Measurements from ENCODE around the gene FADS6.
"Not testable (repeated sequence)": the region's sequence is repeated elsewhere in the genome, so short reads cannot be mapped to it uniquely, and the experiment has no call there.

FADS6 gene

GRCh38 chr17:74923538-74924249, 30.3 kb upstream of the FADS6 start:
- peaks cover 52% of the 10 kb centered on the region for H3K27me3 Mint-ChIP-seq
- no peak overlapping the region for H3K27ac Mint-ChIP-seq
- no peaks in the 10 kb centered on the region for H3K9me3 Mint-ChIP-seq
- H3K36me3 Mint-ChIP-seq (ENCODE audit: low read depth): no peaks in the 10 kb centered on the region
- no peak overlapping the region for H3K4me3 Mint-ChIP-seq
- H3K4me1 Mint-ChIP-seq (ENCODE audit: low read depth): no peaks in the 10 kb centered on the region

GRCh38 chr17:74922694-74923537, 29.5 kb upstream of the FADS6 start, which contains the start of gene USH1G:
Gene USH1G (minus strand): TSS chr17:74923255. CDS start chr17:74923073, 182 bp downstream.
- Mint-ChIP-seq H3K36me3 (ENCODE audit: low read depth) (no peaks in the 10 kb centered on the region), H3K27me3 (peaks cover 51% of the 10 kb centered on the region), H3K9me3 (no peaks in the 10 kb centered on the region), H3K4me1 (ENCODE audit: low read depth) (no peaks in the 10 kb centered on the region), H3K27ac (no peak within 1 kb of the TSS), H3K4me3 (no peak within 1 kb of the TSS)

- no peaks in the 10 kb centered on the region for H3K9me3 Mint-ChIP-seq
- H3K36me3 Mint-ChIP-seq (ENCODE audit: low read depth): no peaks in the 10 kb centered on the region
- H3K4me3 Mint-ChIP-seq: no peak overlapping the region
- H3K27me3 Mint-ChIP-seq: peaks cover 46% of the 10 kb centered on the region
- H3K4me1 Mint-ChIP-seq (ENCODE audit: low read depth): no peaks in the 10 kb centered on the region
- H3K27ac Mint-ChIP-seq: no peak overlapping the region
These were observed 28.7 kb upstream of the FADS6 start for GRCh38 chr17:74922172-74922571.

- H3K9me3 Mint-ChIP-seq: no peaks in the 10 kb centered on the region
- H3K4me3 Mint-ChIP-seq: no peak overlapping the region
- H3K4me1 Mint-ChIP-seq (ENCODE audit: low read depth): no peaks in the 10 kb centered on the region
- H3K36me3 Mint-ChIP-seq (ENCODE audit: low read depth): no peaks in the 10 kb centered on the region
- H3K27me3 Mint-ChIP-seq: peaks cover 46% of the 10 kb centered on the region
- no peak overlapping the region for H3K27ac Mint-ChIP-seq
These were observed 28.3 kb upstream of the FADS6 start for GRCh38 chr17:74921769-74922168.

GRCh38 chr17:74921026-74921681, 27.7 kb upstream of the FADS6 start:
- Mint-ChIP-seq H3K4me3 (no peak overlapping the region), H3K27ac (no peak overlapping the region), H3K27me3 (peaks cover 43% of the 10 kb centered on the region), H3K36me3 (ENCODE audit: low read depth) (no peaks in the 10 kb centered on the region), H3K4me1 (ENCODE audit: low read depth) (no peaks in the 10 kb centered on the region), H3K9me3 (no peaks in the 10 kb centered on the region)

- no peaks in the 10 kb centered on the region for H3K9me3 Mint-ChIP-seq
- peaks cover 38% of the 10 kb centered on the region for H3K27me3 Mint-ChIP-seq
- no peak overlapping the region for H3K4me3 Mint-ChIP-seq
- H3K36me3 Mint-ChIP-seq (ENCODE audit: low read depth): no peaks in the 10 kb centered on the region
- no peak overlapping the region for H3K27ac Mint-ChIP-seq
- no peaks in the 10 kb centered on the region for H3K4me1 Mint-ChIP-seq (ENCODE audit: low read depth)
These were observed 27.2 kb upstream of the FADS6 start for GRCh38 chr17:74920642-74921025.

GRCh38 chr17:74920306-74920620, 26.8 kb upstream of the FADS6 start:
- no peaks in the 10 kb centered on the region for H3K4me1 Mint-ChIP-seq (ENCODE audit: low read depth)
- no peak overlapping the region for H3K27ac Mint-ChIP-seq
- no peaks in the 10 kb centered on the region for H3K9me3 Mint-ChIP-seq
- no peak overlapping the region for H3K4me3 Mint-ChIP-seq
- peaks cover 34% of the 10 kb centered on the region for H3K27me3 Mint-ChIP-seq
- no peaks in the 10 kb centered on the region for H3K36me3 Mint-ChIP-seq (ENCODE audit: low read depth)

GRCh38 chr17:74919440-74920305, 26.2 kb upstream of the FADS6 start:
- H3K36me3 Mint-ChIP-seq (ENCODE audit: low read depth): no peaks in the 10 kb centered on the region
- H3K4me3 Mint-ChIP-seq: no peak overlapping the region
- peaks cover 28% of the 10 kb centered on the region for H3K27me3 Mint-ChIP-seq
- no peak overlapping the region for H3K27ac Mint-ChIP-seq
- H3K9me3 Mint-ChIP-seq: no peaks in the 10 kb centered on the region
- no peaks in the 10 kb centered on the region for H3K4me1 Mint-ChIP-seq (ENCODE audit: low read depth)

- peaks cover 21% of the 10 kb centered on the region for H3K27me3 Mint-ChIP-seq
- H3K9me3 Mint-ChIP-seq: no peaks in the 10 kb centered on the region
- no peak overlapping the region for H3K27ac Mint-ChIP-seq
- H3K4me3 Mint-ChIP-seq: no peak overlapping the region
- no peaks in the 10 kb centered on the region for H3K36me3 Mint-ChIP-seq (ENCODE audit: low read depth)
- no peaks in the 10 kb centered on the region for H3K4me1 Mint-ChIP-seq (ENCODE audit: low read depth)
These were observed 25.5 kb upstream of the FADS6 start for GRCh38 chr17:74918906-74919305.

- no peaks in the 10 kb centered on the region for H3K36me3 Mint-ChIP-seq (ENCODE audit: low read depth)
- no peak overlapping the region for H3K27ac Mint-ChIP-seq
- H3K4me1 Mint-ChIP-seq (ENCODE audit: low read depth): no peaks in the 10 kb centered on the region
- no peaks in the 10 kb centered on the region for H3K9me3 Mint-ChIP-seq
- no peak overlapping the region for H3K4me3 Mint-ChIP-seq
- peaks cover 16% of the 10 kb centered on the region for H3K27me3 Mint-ChIP-seq
These were observed 24.0 kb upstream of the FADS6 start for GRCh38 chr17:74917430-74917829.

- Mint-ChIP-seq H3K27me3 (peaks cover 14% of the 10 kb centered on the region), H3K4me3 (no peak overlapping the region), H3K36me3 (ENCODE audit: low read depth) (no peaks in the 10 kb centered on the region), H3K27ac (no peak overlapping the region), H3K4me1 (ENCODE audit: low read depth) (no peaks in the 10 kb centered on the region), H3K9me3 (no peaks in the 10 kb centered on the region)
These were observed 23.4 kb upstream of the FADS6 start for GRCh38 chr17:74916851-74917199.

- Mint-ChIP-seq H3K27ac (no peak overlapping the region), H3K4me1 (ENCODE audit: low read depth) (no peaks in the 10 kb centered on the region), H3K36me3 (ENCODE audit: low read depth) (no peaks in the 10 kb centered on the region), H3K9me3 (no peaks in the 10 kb centered on the region), H3K27me3 (peaks cover 14% of the 10 kb centered on the region), H3K4me3 (no peak overlapping the region)
These were observed 22.9 kb upstream of the FADS6 start for GRCh38 chr17:74916136-74916850.

GRCh38 chr17:74911423-74911822, 18.0 kb upstream of the FADS6 start:
- not testable (repeated sequence) for H3K36me3 Mint-ChIP-seq (ENCODE audit: low read depth); H3K27ac Mint-ChIP-seq; H3K4me3 Mint-ChIP-seq; H3K9me3 Mint-ChIP-seq; H3K27me3 Mint-ChIP-seq; H3K4me1 Mint-ChIP-seq (ENCODE audit: low read depth)

GRCh38 chr17:74909097-74909496, 15.7 kb upstream of the FADS6 start:
- not testable (repeated sequence) for H3K9me3 Mint-ChIP-seq; H3K4me1 Mint-ChIP-seq (ENCODE audit: low read depth); H3K27me3 Mint-ChIP-seq; H3K27ac Mint-ChIP-seq; H3K4me3 Mint-ChIP-seq; H3K36me3 Mint-ChIP-seq (ENCODE audit: low read depth)
